Measurements from ENCODE around the gene RNASET2.

Gene RNASET2

GRCh38 chr6:166947251-166947650 is 9.1 kb downstream of the RNASET2 start:
- no peak for DNase-seq (ENCODE audit: low read depth in 2 of 2)

DNA sequence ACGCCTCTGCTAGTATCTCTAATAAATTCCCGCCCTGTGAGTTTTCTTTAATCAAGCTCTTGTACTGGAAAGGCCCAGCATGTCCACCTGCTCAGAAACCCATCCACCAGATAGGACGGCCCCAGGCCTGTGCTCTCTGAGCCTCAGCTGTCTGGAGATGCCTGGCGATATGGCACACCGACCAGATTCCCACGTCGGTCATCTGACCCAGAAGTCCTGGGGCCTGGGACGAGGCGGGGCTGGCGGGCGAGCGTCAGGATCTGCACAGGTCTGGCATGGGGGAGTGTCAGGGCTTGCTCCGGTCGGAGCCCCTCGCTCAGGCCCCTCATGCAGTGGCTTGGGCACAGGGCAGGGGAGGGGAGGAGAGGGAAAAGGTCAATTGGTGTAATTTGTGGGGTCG is 10.2 kb downstream of the RNASET2 start:
- DNase-seq (ENCODE audit: low read depth in 2 of 2), result no peak

GRCh38 chr6:166944666-166945256 is 11.6 kb downstream of the RNASET2 start:
- no peak for DNase-seq (ENCODE audit: low read depth in 2 of 2)

DNA sequence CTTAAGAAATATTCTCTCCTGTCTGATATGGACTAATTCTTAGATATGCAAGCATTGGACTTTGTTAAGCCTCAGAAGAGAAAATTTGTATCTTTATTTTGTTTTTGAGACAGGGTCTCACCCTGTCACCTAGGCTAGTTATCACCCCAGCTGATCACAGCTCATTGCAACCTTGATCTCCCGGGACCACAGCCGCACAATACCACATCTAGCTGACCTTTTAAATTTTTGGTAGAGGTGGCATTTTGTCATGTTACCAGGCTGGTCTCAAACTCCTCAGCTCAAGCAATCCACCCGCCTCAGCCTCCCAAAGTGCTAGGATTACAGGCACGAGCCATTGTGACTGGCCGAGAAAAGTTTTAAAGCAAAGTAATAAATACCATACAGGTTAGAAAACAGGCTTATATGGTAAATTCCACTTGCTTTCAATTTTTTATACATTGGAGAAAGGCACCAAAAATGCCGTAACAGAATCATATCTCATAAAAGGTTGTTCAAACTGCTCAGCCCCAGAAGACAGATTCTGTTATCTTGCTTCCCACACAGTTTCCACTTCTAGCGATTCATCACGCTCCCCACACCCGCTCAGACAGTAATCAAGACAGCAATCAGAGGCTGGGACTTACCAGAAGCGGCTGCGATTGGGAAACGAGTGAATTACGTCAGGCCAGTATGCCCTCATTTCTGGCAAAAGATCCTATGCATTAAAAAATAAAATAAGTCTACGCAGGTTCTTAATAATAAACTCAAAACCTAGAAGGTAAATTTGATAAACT is 13.8 kb downstream of the RNASET2 start:
- peak in 1 of 2 donors; percentile 75 for DNase-seq (ENCODE audit: low read depth in 2 of 2)

DNA sequence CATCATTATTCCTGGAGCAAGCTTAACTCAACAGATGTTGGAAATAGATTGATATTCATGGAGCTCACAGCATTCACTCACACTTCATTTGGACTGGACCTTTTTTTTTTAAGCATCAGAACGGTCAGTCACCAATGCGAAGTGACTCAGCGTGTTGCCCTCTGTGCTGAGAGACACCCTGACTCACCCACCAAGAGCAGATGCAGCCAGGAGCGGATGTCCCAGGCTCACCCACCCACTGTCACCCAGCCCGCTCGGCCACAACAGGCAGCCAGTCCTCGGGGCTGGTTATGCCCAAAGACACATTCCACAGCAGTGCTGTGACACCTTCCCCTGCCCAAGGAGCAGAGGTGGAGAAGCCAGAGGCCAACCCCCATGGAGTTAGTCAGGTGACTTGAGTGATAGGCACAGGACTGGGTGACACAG is 15.7 kb downstream of the RNASET2 start:
- DNase-seq (ENCODE audit: low read depth in 2 of 2), result no peak

GRCh38 chr6:166939894-166940293 is 16.5 kb downstream of the RNASET2 start:
- no peak for DNase-seq (ENCODE audit: low read depth in 2 of 2)

DNA sequence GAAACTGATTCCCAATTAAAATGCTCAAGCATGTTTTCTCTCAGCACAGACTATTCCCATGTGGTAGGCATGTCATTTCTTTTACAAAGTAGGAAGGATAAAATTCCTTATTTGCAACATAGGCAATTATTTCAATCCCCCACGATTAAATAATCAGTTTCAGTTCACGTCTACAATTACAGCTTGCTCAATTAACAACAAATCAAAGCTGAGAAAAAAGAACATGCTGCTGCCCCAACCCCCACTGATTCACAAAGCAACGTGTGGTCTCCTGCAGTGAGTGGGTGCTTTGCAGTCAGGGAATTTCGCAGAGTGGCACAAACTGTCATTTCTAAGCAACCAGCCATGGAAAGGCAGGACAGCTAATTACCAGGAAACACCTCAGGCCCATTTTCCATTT is 17.0 kb downstream of the RNASET2 start:
- DNase-seq (ENCODE audit: low read depth in 2 of 2), result no peak

GRCh38 chr6:166938704-166939103 is 17.6 kb downstream of the RNASET2 start:
- no peak for DNase-seq (ENCODE audit: low read depth in 2 of 2)

GRCh38 chr6:166938150-166938549 is 18.2 kb downstream of the RNASET2 start:
- no peak for DNase-seq (ENCODE audit: low read depth in 2 of 2)

- no peak for DNase-seq (ENCODE audit: low read depth in 2 of 2)
These were observed 18.6 kb downstream of the RNASET2 start for GRCh38 chr6:166937746-166938145.

DNA sequence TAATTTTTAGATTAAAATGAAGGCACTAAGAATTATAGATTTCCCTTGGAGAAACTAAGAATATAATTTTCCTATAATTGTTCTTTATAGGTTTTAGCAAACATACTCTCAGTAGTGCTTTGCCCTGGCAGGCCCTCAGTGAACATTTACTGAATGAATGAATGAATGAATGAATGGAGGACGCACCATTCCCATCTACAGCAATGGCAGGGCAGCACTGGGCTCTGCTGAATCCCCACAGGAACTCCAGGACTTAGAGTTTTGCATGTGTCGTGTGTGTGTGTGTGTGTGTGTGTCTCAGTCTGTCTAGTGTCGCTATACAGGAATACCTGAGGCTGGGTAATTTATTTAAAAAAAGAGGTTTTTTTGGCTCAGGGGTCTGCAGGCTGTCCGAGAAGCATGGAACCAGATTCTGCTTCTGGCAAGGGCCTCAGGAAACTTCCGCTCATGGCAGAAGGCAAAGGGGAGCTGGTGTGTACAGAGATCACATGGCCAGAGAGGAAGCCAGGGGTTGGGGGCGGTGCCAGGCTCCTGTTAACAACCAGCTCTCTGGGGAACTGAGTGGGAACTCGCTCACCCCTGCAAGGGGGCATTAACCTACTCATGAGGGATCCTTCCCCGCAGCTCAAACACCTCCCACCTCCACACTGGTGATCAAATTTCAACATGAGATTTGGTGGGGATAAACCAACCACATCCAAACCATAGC is 20.1 kb downstream of the RNASET2 start:
- no peak for DNase-seq (ENCODE audit: low read depth in 2 of 2)

- no peak for DNase-seq (ENCODE audit: low read depth in 2 of 2)
These were observed 21.0 kb downstream of the RNASET2 start for GRCh38 chr6:166935353-166935752.

- no peak for DNase-seq (ENCODE audit: low read depth in 2 of 2)
These were observed 22.2 kb downstream of the RNASET2 start for GRCh38 chr6:166934174-166934573.

GRCh38 chr6:166933396-166933795 is 23.0 kb downstream of the RNASET2 start:
- DNase-seq (ENCODE audit: low read depth in 2 of 2), result no peak

DNA sequence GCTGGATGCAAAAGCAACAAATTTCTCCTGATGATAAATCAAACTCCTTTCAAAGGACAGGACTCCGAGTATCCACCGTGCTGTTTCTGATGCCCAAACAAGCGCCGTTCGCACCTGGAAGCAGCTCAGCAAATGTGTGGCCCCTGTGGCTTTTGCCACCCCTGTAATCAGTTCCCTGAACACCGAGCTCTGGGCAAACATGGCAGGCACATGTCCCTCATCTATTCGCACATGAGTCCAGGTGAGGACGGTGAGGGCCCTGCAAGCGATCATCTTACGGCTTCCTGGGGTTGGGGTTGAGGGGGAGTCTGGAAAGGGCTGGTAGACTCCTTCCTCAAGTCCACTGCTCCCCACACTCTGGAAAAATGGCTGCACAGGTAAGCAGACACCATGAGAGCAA is 23.7 kb downstream of the RNASET2 start:
- no peak for DNase-seq (ENCODE audit: low read depth in 2 of 2)

GRCh38 chr6:166932116-166932515 is 24.2 kb downstream of the RNASET2 start:
- no peak for DNase-seq (ENCODE audit: low read depth in 2 of 2)

DNA sequence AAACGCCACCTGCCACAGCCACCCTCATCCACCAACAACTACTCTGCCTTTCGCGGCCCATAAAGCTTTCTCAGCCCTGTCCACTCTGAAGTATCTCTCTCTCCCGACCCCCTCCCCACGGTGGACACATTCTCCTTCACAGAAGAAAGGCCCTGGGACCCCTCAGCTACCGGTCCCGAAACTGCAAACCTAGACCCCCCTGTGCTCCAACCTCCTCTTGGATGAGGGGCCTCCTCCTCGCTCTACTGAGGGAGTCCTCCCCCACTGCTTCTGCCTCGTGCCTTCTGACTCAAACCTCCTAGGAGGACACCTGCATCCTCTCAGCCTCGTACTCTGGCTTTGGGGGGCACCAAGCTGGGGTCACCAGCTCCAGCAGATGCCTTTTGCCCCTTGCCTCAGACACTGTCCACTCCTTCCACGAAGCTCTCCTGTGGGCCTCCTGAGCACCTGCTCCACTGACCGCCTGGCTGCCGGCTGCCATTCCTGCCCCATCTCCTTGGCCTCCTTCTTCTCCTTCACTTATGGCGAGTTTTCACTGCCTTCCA is 24.9 kb downstream of the RNASET2 start:
- DNase-seq (ENCODE audit: low read depth in 2 of 2), result no peak

DNA sequence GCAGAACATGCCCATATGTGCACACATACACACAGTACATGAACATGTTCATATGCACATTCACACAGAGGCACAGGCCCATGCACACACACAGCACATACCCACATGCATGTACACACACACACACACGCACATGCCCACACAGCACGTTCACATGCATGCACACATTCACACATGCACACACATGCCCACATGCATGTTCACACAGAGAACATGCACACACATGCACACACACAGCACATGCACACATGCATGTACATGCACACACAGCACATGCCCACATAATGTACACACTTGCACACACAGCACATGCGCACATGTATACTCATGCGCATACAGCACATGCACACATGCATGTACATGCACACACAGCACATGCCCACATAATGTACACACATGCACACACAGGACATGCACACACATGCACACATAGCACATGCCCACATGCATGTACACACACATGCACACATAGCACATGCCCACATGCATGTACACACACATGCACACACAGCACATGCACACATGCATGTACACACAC is 25.9 kb downstream of the RNASET2 start:
- DNase-seq (ENCODE audit: low read depth in 2 of 2), result no peak

DNA sequence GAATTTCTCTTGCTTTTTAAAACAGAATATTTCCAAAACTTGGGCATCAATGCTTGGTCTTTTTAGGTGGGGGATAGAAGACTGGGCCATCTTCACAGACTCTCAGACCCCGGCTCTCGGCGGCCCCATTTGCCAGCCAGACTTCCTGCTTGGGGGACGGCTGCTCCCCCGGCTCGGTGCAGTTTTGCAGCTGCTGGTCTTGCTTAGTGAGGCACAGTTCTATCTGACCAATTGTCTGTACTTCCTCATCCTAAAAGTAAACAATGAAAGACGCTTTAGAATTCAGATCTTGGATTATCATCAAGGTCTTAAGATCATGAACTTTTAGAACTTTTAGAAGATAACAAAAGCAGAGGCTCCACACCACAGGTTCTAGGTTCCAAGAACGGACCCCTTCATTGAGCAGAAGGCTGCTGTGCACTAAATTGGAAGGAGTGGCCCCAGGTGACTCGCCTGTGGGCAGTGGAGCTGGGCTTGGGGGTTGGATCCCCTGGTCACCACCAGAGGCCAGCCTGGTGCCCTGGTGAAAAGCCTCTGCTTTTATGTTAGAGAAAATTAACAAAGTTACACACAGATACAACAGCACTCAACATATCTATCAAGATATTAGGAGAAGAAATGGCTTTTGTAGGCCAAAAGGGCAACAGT is 26.7 kb downstream of the RNASET2 start:
- DNase-seq (ENCODE audit: low read depth in 2 of 2), result no peak

DNA sequence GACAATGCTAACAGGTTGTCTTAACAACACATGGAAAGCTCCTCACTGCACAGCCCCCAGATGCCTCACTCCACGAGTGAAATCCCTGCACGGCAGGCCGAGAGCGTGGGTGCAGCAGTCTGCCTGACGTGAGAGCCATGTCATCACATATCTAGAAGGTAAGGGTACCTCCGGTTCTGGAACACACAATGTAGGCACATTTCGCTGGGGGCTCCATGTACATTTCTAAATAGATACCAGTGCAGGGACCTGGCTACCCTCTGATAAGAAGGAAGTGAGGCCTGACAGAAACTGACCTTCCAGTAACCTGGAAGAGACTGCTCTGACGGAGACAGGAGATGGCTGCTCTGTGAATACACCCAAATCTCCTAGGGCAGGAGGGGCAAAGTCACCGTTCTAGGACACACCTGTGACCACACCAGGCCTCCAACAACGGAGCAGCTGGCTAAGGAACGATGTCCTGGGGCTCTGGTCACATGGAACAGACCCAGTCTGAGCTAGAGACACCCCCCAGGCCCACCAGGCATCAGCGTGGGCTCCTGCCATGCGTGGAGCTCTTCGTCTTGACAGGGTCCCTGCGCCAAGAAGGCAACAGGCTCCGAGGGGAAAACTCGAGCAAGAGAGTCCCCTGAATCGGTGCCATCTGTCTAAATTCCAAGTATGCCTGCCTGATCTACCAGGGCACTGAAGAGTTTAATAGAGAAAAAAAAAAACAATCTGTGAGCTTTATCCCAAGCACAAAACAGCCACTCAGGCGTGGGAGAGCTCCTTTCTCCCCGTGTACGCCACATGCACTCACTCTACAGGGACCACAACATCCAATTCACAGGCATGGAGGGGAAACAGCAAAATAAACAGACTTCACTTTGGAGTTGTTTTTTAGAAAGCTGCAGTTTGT is 27.5 kb downstream of the RNASET2 start:
- DNase-seq (ENCODE audit: low read depth in 2 of 2), result no peak
